Activated naive CD8-positive, alpha-beta T cell treated with anti-CD3 and anti-CD28 coated beads, Interleukin-2, amount 10 ng/mL, durations not matched to agents 7 days and 5 days (primary cell): ENCODE measurements around the gene CABCOCO1. TPM values are rescaled to one million over a fixed set of nuclear protein-coding genes. Genes with fewer than 3 reads are reported as not detected.

Source experiments
- ATAC-seq: fragments of 150-1000 bp; cut with Tn5 transposase; one replicate; pipeline ENCODE4 v1.10.0; 2021; ENCODE audit warnings: low read depth, moderate library complexity
- POLR2A ChIA-PET: fragments of 350-600 bp; sonication (Branson Sonifier 250); formaldehyde crosslinking; loops from one replicate; lab custom pipeline; 2021; ENCODE audit warnings: antibody characterized with exemption; lab: Charles Lee
- DNase-seq: peaks from one replicate; pipeline ENCODE4 v3.0.0; 2021
- H3K27ac Mint-ChIP-seq: one replicate; pipeline ENCODE4 v1.8.0; 2022; ENCODE audit warnings: mild to moderate bottlenecking, mixed read lengths
- H3K27me3 Mint-ChIP-seq: one replicate; pipeline ENCODE4 v1.8.0; 2022; ENCODE audit warnings: mild to moderate bottlenecking, moderate library complexity, mixed read lengths
- H3K36me3 Mint-ChIP-seq: one replicate; pipeline ENCODE4 v1.8.0; 2021; ENCODE audit warnings: mild to moderate bottlenecking, mixed read lengths
- H3K4me1 Mint-ChIP-seq: one replicate; pipeline ENCODE4 v1.8.0; 2021; ENCODE audit warnings: mixed read lengths
- H3K4me3 Mint-ChIP-seq: one replicate; pipeline ENCODE4 v1.8.0; 2022; ENCODE audit warnings: mild to moderate bottlenecking, moderate library complexity, mixed read lengths
- H3K9me3 Mint-ChIP-seq: one replicate; pipeline ENCODE4 v1.8.0; 2021; ENCODE audit warnings: mixed read lengths
- total RNA-seq, 2 experiments: library from RNA; stranded (reverse); gene quantifications; one replicate each; pipeline ENCODE4 v1.2.3, GENCODE V29; 2021

CABCOCO1 gene, protein sequence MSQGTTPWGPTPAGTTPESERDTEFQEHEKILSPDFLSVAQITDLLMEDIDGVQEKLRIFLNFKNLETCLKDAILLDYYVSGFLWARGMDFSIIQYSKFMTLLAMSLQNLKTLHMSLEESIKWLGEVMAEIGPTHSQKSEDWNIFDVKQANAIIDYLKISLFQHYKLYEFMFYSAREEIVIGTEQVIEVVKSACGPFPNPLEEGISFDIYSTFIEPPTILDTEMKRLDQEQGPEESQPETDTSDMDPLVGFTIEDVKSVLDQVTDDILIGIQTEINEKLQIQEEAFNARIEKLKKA
- total RNA-seq: not detected

- no peak for DNase-seq
- ATAC-seq: no peak
- no peak within 1 kb of the TSS for H3K27ac Mint-ChIP-seq
- POLR2A ChIA-PET: no interaction called here
- peaks cover 37% of the 10 kb centered on the region for H3K27me3 Mint-ChIP-seq
- H3K4me1 Mint-ChIP-seq: no peaks in the 10 kb centered on the region
- no peaks in the 10 kb centered on the region for H3K36me3 Mint-ChIP-seq
- no peaks in the 10 kb centered on the region for H3K9me3 Mint-ChIP-seq
- no peak within 1 kb of the TSS for H3K4me3 Mint-ChIP-seq
These were observed at the start of gene CABCOCO1 for GRCh38 chr10:61662794-61663259. Gene CABCOCO1, plus strand, starts transcription at chr10:61662929. Its CDS starts 44 bp downstream, at chr10:61662973.

DNA sequence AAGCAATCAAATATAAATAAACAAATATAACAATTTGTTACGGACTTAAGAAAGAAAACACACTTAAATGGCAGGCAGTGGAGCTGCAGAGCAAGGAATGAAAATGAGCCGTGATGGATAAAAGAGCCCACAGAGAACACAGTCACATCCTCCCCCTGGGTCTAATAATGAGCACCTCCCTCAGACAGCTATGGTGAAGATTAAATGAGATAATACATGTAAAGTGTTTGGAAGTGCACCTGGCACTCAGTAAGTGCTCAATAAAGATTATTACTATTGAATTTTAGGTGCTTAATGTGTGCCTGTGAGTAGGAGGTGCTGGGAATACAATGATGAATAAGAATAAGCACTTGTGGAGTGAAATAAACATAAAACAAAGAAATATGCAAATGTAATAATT is 49.1 kb upstream of the CABCOCO1 start:
- DNase-seq (no peak), ATAC-seq (no peak)
- Mint-ChIP-seq H3K4me3 (no peak overlapping the region), H3K9me3 (no peaks in the 10 kb centered on the region), H3K4me1 (no peaks in the 10 kb centered on the region), H3K36me3 (no peaks in the 10 kb centered on the region), H3K27me3 (peaks cover 7% of the 10 kb centered on the region), H3K27ac (no peak overlapping the region)
- POLR2A ChIA-PET: no interaction called here

DNA sequence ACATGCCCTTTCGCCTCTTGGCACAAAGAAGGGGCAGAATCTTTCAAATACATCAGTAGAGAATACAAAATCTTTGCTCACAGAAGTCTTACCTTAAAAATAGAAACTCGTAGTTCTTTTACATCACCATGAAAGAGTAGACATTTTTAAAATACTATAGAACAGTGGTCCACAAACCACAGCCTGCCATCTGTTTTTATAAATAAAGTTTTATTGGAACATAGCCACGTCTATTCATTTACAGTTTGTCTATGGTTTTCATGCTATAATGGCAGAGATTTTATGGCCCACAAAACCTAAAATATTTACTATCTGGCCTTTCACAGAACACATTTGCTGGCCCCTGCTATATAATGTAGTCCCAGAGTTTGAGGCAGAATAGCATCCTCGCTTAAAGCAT is 46.1 kb upstream of the CABCOCO1 start:
- POLR2A ChIA-PET: no interaction called here
- Mint-ChIP-seq H3K27me3 (peaks cover 5% of the 10 kb centered on the region), H3K36me3 (no peaks in the 10 kb centered on the region), H3K9me3 (no peaks in the 10 kb centered on the region), H3K4me1 (no peaks in the 10 kb centered on the region), H3K4me3 (no peak overlapping the region), H3K27ac (no peak overlapping the region)
- no peak for ATAC-seq
- no peak for DNase-seq

- Mint-ChIP-seq H3K27me3 (peaks cover 2% of the 10 kb centered on the region), H3K36me3 (no peaks in the 10 kb centered on the region), H3K4me1 (no peaks in the 10 kb centered on the region), H3K4me3 (no peak overlapping the region), H3K9me3 (no peaks in the 10 kb centered on the region), H3K27ac (no peak overlapping the region)
- DNase-seq (no peak), ATAC-seq (no peak)
- POLR2A ChIA-PET: no interaction called here
These were observed 45.5 kb upstream of the CABCOCO1 start for GRCh38 chr10:61617180-61617579.

- no peaks in the 10 kb centered on the region for H3K36me3 Mint-ChIP-seq
These were observed 45.1 kb upstream of the CABCOCO1 start for GRCh38 chr10:61617586-61617985.

DNA sequence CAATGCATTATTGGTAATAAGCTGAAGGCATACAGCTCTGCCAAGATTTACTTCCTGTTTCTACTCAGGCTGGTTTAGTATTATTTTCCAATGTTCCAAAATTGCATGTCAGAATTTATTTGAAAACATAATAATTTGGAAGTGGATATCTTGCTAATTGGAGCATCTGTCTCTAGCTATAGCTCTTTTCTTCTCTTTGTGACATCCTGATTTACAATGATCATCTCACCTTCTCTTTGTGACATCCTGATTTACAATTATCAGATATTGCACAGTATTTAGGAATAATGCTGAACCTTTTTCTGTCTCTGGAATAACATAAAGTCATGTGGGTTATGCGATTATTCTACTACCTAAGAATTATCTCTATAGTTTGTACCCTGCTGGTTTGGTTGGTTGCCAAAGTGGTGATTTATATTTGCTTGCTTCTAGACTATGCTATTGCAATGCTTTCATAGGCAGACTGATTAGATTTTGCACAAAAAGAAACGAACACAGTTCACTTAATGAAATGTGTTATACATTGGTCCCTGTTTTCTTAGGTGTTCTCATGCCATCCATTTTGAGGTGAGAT is 44.3 kb upstream of the CABCOCO1 start:
- Mint-ChIP-seq H3K4me3 (no peak overlapping the region), H3K4me1 (no peaks in the 10 kb centered on the region), H3K36me3 (no peaks in the 10 kb centered on the region)

More at GRCh38 chr10:61617586-61617985, 45.1 kb upstream of the CABCOCO1 start:
- ATAC-seq: no peak
- POLR2A ChIA-PET: no interaction called here
- H3K27me3 Mint-ChIP-seq: peaks cover 4% of the 10 kb centered on the region
- no peaks in the 10 kb centered on the region for H3K4me1 Mint-ChIP-seq
- no peak overlapping the region for H3K4me3 Mint-ChIP-seq
- no peak for DNase-seq
- H3K27ac Mint-ChIP-seq: no peak overlapping the region
- no peaks in the 10 kb centered on the region for H3K9me3 Mint-ChIP-seq

GRCh38 chr10:61620506-61620905 is 42.2 kb upstream of the CABCOCO1 start:
- POLR2A ChIA-PET: no interaction called here
- ATAC-seq: no peak
- no peaks in the 10 kb centered on the region for H3K9me3 Mint-ChIP-seq

More for the DNA sequence above, 44.3 kb upstream of the CABCOCO1 start:
- no peak for DNase-seq
- Mint-ChIP-seq H3K9me3 (no peaks in the 10 kb centered on the region), H3K27ac (no peak overlapping the region), H3K27me3 (peaks cover 5% of the 10 kb centered on the region)
- no peak for ATAC-seq
- POLR2A ChIA-PET: no interaction called here

GRCh38 chr10:61621605-61622051 is 41.1 kb upstream of the CABCOCO1 start:
- no peaks in the 10 kb centered on the region for H3K36me3 Mint-ChIP-seq
- no peak overlapping the region for H3K27ac Mint-ChIP-seq

More at GRCh38 chr10:61620506-61620905, 42.2 kb upstream of the CABCOCO1 start:
- DNase-seq: no peak
- Mint-ChIP-seq H3K27me3 (peaks cover 5% of the 10 kb centered on the region), H3K4me1 (no peaks in the 10 kb centered on the region), H3K36me3 (no peaks in the 10 kb centered on the region), H3K4me3 (no peak overlapping the region), H3K27ac (no peak overlapping the region)

GRCh38 chr10:61623161-61623560 is 39.6 kb upstream of the CABCOCO1 start:
- POLR2A ChIA-PET: no interaction called here
- H3K9me3 Mint-ChIP-seq: no peaks in the 10 kb centered on the region
- H3K4me3 Mint-ChIP-seq: no peak overlapping the region
- H3K4me1 Mint-ChIP-seq: no peaks in the 10 kb centered on the region
- ATAC-seq: no peak
- DNase-seq: no peak
- no peak overlapping the region for H3K27ac Mint-ChIP-seq
- no peaks in the 10 kb centered on the region for H3K36me3 Mint-ChIP-seq
- peaks cover 5% of the 10 kb centered on the region for H3K27me3 Mint-ChIP-seq

More at GRCh38 chr10:61621605-61622051, 41.1 kb upstream of the CABCOCO1 start:
- Mint-ChIP-seq H3K27me3 (peaks cover 5% of the 10 kb centered on the region), H3K9me3 (no peaks in the 10 kb centered on the region), H3K4me3 (no peak overlapping the region), H3K4me1 (no peaks in the 10 kb centered on the region)
- DNase-seq: no peak
- POLR2A ChIA-PET: interaction anchor here (0.7 kb wide), 1 partner anchor 678 kb away, joined by 12 read pairs; the partner anchor contains the start of gene RHOBTB1
- no peak for ATAC-seq

DNA sequence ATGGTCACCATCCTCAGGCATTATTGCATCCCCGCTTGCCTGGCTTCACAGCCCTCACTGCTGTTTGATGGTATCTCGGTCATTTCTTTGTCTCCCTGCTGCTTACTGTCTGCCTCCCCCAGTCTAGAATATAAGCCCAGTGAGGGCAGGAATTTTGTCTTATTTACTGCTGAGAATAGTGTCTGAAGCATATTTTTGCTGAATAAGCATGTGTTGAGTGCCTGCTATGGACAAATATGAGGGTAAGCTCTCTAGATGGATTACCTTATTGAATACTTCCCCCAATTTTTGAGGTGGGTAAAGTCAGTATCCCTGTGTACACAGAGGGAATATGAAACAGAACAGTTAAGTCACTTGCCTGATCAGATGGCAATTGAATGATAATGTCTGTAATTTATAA is 36.5 kb upstream of the CABCOCO1 start:
- no peaks in the 10 kb centered on the region for H3K9me3 Mint-ChIP-seq
- H3K36me3 Mint-ChIP-seq: no peaks in the 10 kb centered on the region
- POLR2A ChIA-PET: no interaction called here
- H3K27ac Mint-ChIP-seq: no peak overlapping the region
- peaks cover 5% of the 10 kb centered on the region for H3K27me3 Mint-ChIP-seq
- no peak for ATAC-seq
- H3K4me3 Mint-ChIP-seq: no peak overlapping the region
- H3K4me1 Mint-ChIP-seq: no peaks in the 10 kb centered on the region
- no peak for DNase-seq

GRCh38 chr10:61627266-61627665 is 35.5 kb upstream of the CABCOCO1 start:
- ATAC-seq: no peak

DNA sequence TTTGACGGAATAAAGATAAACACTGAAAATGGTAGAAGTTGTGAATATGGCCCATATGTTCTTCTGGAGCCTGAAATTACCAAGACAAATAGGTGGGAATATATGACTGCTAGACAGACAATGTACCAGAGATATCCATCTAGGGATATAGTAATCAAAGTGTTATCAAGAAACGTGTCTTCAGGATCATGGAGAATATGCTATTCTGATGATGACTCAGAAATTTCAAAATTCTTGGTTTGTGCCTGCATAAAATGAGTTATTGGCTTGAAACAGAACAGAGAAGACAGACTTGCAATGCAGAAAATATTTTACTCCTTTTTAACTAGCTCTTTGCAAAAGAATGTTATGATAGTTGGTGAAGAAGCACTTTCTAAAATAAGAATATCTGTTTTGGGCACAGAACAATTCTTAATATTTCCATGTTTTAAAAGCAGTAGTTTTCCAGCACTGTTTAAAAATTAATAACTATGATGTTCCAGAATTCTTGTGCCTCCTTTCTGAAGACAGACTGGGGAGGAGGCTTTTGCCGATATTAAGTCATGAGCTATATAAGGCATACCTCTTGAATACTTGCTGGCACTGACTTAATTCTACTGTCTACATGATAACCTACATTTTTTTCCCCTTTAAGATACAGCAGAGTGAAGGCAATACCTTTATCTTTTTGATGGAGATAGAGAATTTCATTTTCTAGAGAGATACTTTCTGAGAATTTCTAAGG is 34.4 kb upstream of the CABCOCO1 start:
- Mint-ChIP-seq H3K4me1 (no peaks in the 10 kb centered on the region), H3K4me3 (no peak overlapping the region), H3K27ac (no peak overlapping the region), H3K36me3 (no peaks in the 10 kb centered on the region), H3K27me3 (no peaks in the 10 kb centered on the region), H3K9me3 (no peaks in the 10 kb centered on the region)
- no peak for DNase-seq
- no peak for ATAC-seq
- POLR2A ChIA-PET: no interaction called here

More at GRCh38 chr10:61627266-61627665, 35.5 kb upstream of the CABCOCO1 start:
- Mint-ChIP-seq H3K36me3 (no peaks in the 10 kb centered on the region), H3K27ac (no peak overlapping the region), H3K4me1 (no peaks in the 10 kb centered on the region), H3K27me3 (peaks cover 3% of the 10 kb centered on the region), H3K9me3 (no peaks in the 10 kb centered on the region), H3K4me3 (no peak overlapping the region)
- no peak for DNase-seq
- POLR2A ChIA-PET: no interaction called here

DNA sequence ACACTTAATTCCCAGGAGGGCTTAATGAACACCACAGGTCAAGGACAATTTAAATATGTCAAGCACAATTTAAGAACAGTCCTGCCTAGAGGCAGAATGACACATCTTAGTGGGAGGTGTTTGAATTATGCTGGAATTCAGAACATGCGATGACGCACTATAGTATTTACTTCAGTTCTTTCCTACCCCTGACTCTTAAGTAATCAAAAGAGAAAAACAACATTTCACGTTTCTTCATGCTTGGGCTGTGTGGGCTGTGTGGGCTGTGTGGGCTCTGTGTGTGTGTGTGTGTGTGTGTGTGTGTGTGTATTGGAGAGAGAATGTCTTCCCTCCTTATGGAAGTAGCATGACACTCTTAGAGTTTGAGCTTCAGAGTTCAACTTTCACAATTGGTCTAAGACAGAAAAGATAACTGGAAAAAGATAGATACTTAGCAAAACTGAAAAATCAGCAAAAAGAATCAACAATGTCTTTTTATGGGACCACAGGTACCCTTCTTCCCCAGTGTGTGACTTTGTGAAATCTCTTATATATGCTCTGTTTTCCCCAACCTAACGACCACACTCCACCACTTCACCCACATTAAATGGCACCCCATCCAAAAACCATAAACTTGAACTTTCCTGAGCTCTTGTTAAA is 33.7 kb upstream of the CABCOCO1 start:
- no peak for DNase-seq
- H3K27me3 Mint-ChIP-seq: no peaks in the 10 kb centered on the region
- no peak for ATAC-seq
- no peaks in the 10 kb centered on the region for H3K4me1 Mint-ChIP-seq
- no peak overlapping the region for H3K27ac Mint-ChIP-seq
- no peaks in the 10 kb centered on the region for H3K9me3 Mint-ChIP-seq
- H3K4me3 Mint-ChIP-seq: no peak overlapping the region
- POLR2A ChIA-PET: no interaction called here
- no peaks in the 10 kb centered on the region for H3K36me3 Mint-ChIP-seq
